GM18868 (cell line): ENCODE data around the gene PMIS2.

ENCODE experiments used
- ATAC-seq: cut with Tn5 transposase; IDR thresholded peaks from one replicate; pipeline ENCODE4 v1.9.1; 2021; ENCODE audit warnings: mild to moderate bottlenecking, moderate library complexity; ENCODE audit not compliant: unreplicated experiment

PMIS2 gene

GRCh38 chr19:35556025-35556590 is 29.9 kb upstream of the PMIS2 start:
- no peak for ATAC-seq

DNA sequence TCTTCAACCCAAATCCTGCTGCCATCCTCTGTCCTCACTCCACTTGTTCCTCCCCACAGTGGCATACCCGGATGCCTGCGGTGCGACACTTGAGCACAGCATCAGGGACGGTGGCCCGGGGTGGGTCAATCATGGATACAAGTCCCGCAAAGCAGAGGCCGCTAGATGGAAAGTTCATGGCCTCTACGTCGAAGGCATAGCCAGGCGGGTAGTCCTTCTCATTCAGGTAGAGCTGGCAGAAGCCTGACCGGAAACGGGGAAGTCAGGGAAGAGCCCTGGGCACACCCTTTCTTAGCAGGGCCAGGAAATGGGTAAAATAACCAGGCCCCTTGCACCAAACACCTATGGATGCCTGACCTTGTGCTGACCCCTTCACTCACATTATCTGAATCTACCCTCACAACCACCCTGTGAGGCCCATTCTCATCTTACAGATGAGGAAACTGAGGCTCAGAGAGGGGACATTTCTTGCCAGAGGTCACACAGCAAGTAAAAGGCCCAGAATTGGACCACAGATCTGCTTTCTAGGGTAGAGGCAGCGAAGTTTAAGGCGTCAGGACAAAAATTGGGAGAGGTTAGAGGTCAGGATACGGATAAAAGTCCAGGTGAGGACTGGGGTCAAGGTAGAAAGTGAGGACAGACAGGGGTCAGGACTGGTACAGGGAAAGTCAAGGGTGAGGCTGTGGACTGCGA is 29.0 kb upstream of the PMIS2 start:
- ATAC-seq: no peak

DNA sequence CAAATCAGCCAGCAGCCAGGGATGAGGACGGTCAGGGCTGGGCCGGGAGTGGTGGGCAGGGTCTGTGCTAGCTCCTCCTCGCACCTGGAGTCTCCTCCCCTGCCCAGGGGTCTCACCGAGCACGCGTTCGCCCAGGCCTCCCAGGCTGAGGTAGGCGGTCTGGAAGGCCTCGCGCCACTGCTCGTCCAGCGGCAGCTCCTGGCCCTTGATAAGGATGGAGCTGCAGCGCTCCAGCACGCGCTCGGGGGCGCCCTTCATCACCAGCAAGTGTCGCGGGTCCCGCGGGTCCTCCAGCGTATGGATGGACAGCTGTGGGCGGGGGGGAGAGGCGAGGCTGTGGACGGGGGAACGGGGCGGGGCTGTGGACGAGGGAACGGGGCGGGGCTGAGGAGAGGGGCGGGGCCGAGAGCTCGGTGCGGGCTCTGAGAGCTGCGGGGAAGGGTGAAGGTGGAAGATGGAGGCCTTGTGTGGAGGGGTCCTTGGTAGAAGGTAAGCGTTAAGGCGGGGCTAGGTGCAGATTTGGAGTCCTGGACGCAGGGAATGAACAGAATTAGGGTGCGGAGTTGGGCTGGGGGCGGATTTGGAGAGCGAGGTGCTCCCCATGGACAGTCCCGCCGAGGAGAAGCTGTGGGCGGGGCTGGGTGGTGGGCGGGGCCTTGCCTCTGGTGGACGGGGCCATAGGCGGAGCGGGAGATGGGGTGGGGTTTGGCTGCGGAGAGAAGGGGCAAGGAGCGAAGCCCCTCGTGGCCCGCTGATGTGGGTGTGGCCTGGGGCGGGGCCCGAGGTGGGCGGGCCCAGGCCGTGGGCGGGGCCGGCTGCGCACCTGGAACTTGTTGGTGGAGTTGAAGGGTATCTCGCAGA is 28.2 kb upstream of the PMIS2 start:
- no peak for ATAC-seq

DNA sequence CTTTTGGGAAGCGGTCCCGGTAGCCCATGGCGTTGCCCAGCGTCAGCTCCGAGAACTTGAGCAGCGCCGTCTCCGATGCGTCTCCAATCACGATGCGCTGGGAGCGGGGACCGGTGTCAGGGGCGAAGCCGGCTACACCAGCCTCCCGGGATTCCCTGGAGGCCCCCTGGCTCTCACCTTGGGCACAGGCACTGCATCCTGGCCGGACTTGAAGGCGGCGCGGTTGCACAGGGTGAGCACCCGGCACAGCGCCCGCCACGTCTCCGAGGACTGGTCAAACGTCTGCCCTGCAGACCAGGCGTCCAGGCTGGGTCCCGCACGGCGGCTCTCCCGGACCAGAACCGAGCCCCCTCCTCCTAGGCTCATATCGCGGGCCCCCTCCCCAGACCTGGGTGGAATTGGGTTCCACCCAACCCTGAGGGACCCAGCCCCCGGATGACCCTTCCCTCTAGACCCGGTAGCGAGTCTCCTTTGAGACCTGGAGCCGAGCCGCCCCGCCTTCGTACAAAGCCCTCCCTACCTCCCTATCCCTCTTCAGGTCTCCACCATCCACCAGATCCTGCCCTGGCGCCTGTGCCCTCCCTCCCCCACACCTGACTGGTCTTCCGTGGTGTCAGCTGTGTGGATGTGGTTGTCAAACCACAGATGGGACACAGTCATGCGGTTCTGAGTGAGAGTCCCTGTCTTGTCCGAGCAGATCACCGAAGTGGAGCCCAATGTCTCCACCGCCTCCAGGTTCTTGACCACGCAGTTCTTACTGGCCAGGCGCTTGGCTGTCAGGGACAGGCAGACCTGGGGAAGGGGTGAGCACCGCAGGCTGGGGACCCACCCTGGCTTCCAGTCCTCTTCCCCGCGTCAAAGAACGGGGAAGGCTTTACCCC is 27.3 kb upstream of the PMIS2 start:
- no peak for ATAC-seq

DNA sequence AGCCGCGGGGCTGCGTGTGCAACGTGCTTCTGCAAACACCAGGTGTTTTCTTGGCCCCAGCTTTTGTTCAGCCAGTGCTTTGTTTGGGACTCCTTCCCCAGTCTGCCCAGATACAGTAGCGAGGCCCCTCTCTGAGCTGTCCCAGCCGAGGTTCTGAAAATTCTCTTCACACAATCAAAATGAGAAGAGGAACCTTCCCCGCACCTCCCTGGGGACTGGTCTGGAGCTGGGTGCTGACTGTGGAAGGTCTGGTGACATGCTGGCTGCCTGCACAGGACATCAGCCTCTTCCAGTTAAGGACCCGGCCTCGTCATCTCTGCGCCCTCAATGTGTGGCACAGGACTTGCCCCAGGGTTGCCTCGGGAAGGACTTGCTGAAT is 26.7 kb upstream of the PMIS2 start:
- peak; percentile 73 for ATAC-seq

- ATAC-seq: no peak
Measured at GRCh38 chr19:35559781-35560180, 26.2 kb upstream of the PMIS2 start.

DNA sequence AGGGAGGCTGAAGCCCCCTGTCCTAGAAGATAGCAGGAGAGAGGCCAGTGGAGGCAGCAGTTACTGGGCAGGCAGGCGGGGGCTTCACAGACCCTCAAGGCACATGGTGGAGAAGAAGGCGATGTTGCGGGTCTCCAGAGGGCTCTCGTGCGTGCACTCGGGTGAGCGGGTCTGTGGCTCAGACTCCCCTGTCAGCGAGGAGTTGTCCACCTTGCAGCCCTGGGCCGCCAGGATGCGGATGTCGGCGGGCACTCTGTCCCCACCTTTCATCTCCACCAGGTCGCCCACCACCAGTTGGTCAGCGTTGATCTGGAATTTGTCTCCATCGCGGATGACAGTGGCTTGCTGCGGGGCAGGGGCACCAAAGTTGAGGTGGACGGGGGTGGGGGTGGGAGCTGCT is 25.7 kb upstream of the PMIS2 start:
- no peak for ATAC-seq

GRCh38 chr19:35560677-35561076 is 25.3 kb upstream of the PMIS2 start:
- no peak for ATAC-seq

- no peak for ATAC-seq
Measured at GRCh38 chr19:35561436-35561835, 24.5 kb upstream of the PMIS2 start.

- ATAC-seq: no peak
Measured at GRCh38 chr19:35562336-35562735, 23.6 kb upstream of the PMIS2 start.

GRCh38 chr19:35562776-35563175 is 23.2 kb upstream of the PMIS2 start:
- no peak for ATAC-seq

- ATAC-seq: no peak
Measured at GRCh38 chr19:35563207-35563829, 22.7 kb upstream of the PMIS2 start, which contains the start of gene ATP4A. ATP4A (minus strand) TSS chr19:35563658; CDS start chr19:35563629, 29 bp downstream.

GRCh38 chr19:35565016-35565856 is 20.7 kb upstream of the PMIS2 start:
- no peak for ATAC-seq

DNA sequence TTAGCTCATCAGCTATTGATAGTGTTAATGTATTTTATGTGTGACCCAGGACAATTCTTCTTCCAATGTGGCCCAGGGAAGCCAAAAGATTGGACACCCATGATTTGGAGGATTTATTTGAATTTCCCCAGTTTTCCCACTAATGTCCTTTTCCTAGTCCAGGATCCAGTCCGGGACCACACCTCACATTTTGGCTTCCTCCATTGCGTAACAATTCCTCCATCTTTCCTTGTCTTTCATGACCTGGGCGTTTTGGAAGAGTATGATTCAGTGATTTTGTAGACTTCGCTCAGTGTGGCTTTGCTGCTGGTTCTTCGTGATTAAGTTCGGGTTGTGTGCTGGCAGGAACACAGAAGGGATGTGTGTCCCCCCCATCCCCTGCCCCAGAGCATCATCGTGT is 19.2 kb upstream of the PMIS2 start:
- no peak for ATAC-seq

DNA sequence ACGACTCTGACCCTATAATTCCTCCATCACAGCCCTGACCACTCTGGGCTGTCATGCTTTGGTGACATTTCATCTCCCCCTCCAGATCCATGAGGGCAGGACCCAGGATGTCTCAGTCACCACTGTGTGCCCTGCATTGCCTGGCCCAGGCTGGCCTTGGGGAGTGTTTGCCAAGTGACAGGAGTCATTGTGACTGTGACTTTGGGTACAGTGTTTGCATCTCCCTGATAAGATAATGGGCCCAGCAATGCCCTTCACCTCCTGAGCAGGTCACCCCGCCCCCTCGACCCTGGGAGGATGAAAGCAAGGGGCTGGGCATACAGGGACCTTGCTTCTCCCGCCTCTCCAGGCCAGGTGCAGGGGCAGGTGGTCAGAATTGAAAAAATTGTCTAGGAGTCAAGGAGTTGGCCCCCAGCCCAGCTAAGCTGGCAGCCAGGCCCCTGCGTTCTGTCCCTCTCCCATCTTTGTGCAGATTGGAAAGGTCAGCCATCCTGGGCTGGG is 16.6 kb upstream of the PMIS2 start:
- no peak for ATAC-seq

DNA sequence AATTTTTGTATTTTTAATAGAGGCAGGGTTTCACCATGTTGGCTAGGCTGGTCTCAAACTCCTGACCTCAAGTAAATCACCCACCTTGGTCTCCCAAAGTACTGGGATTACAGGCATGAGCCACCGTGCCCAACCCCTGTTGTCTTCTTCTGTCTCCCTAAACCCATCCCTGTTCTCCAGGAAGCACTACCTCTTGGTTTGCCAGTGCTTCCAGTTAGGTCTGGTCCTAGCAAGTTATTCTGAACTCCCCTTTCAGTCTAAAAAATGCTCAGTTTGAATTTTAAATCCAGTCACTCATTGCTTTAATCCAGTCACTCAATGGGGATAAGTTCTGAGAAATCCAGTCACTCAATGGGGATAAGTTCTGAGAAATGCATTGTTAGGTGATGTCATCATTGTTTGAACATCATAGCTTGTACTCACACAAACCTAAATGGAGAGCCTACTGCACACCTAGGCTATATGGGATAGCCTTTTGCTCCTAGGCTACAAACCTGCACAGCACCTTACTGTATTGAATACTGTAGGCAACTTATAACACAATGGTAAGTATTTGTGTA is 14.5 kb upstream of the PMIS2 start:
- ATAC-seq: no peak

DNA sequence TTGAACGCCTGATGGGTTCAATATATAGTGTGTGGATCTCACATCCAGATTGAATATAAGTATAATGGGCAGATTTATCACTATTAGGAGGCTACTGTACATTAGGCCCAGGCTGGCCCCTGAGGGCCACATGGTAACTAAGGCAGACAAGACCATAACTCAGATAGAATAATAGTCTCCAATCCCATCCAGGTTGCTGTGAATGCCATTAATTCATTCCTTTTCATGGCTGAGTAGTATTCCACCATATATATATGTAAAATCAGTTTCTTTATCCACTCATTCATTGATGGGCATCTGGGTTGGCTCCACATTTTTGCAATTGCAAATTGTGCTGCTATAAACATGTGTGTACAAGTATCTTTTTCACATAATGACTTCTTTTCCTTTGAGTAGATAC is 8.1 kb upstream of the PMIS2 start:
- ATAC-seq: no peak

DNA sequence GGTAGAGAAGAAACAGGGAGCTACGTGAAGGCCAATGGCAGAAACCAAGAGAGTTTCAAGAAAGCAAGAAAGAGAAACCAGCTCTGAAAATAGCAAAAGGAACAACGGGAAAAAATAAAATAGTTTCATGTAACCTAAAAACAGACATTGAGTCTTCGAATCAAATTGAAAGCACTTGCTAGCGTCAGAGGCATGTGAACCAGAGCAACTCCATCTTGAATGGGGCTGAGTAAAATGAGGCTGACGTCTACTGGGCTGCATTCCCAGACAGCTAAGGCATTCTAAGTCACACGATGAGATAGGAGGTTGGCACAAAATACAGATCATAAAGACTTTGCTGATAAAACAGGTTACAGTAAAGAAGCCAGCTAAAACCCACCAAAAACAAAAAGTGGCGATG is 7.3 kb upstream of the PMIS2 start:
- ATAC-seq: no peak

GRCh38 chr19:35582760-35583159 is 3.2 kb upstream of the PMIS2 start:
- ATAC-seq: no peak
